Natural killer cell (primary cell): ENCODE results near the gene GAL. TPM values are rescaled to one million over a fixed set of nuclear protein-coding genes. Genes with fewer than 3 reads are reported as not detected.

ENCODE experiments used
- ATAC-seq, 3 donors: fragments of 150-1000 bp in 2 of 3; fragments of 200-7000 bp in 1 of 3; cut with Tn5 transposase; 1 replicate in 1 of 3; 2 replicates in 2 of 3; pipeline ENCODE4 v1.10.0; 2021; ENCODE audit warnings: mild to moderate bottlenecking in 2 of 3, moderate library complexity in 2 of 3
- DNase-seq, 2 donors: peaks; one replicate each; pipeline versions ENCODE4 v3.0.0 to v3.0.0-alpha.2; 2013 to 2021; ENCODE audit warnings: mixed read lengths in 1 of 2
- H3K27ac ChIP-seq: one replicate; pipeline ENCODE4 v1.5.1; 2013; ENCODE audit warnings: mild to moderate bottlenecking, low read length
- H3K27me3 ChIP-seq: one replicate; pipeline ENCODE4 v1.6.1; 2013; ENCODE audit warnings: low read length; ENCODE audit not compliant: control insufficient read depth, insufficient read depth
- H3K36me3 ChIP-seq: one replicate; pipeline ENCODE4 v1.6.1; 2013; ENCODE audit warnings: low read length; ENCODE audit not compliant: control insufficient read depth, insufficient read depth
- H3K4me1 ChIP-seq: one replicate; pipeline ENCODE4 v1.6.1; 2013; ENCODE audit warnings: low read length; ENCODE audit not compliant: control insufficient read depth, insufficient read depth
- H3K4me3 ChIP-seq: one replicate; pipeline ENCODE4 v1.5.1; 2013; ENCODE audit warnings: low read length
- H3K9me3 ChIP-seq: one replicate; pipeline ENCODE4 v1.6.1; 2013; ENCODE audit warnings: low read length; ENCODE audit not compliant: control insufficient read depth, insufficient read depth
- H3K27ac Mint-ChIP-seq, 2 donors: one replicate each; pipeline ENCODE4 v1.8.0; 2022; ENCODE audit warnings: mild to moderate bottlenecking in 2 of 2, mixed read lengths in 2 of 2, moderate library complexity in 1 of 2
- H3K27me3 Mint-ChIP-seq, 2 donors: one replicate each; pipeline ENCODE4 v1.8.0; 2022; ENCODE audit warnings: low read depth in 2 of 2, mixed read lengths in 2 of 2
- H3K36me3 Mint-ChIP-seq: one replicate; pipeline ENCODE4 v1.8.0; 2022; ENCODE audit warnings: mixed read lengths
- H3K4me1 Mint-ChIP-seq, 2 donors: one replicate each; pipeline ENCODE4 v1.8.0; 2022; ENCODE audit warnings: mixed read lengths in 2 of 2
- H3K4me3 Mint-ChIP-seq: one replicate; pipeline ENCODE4 v1.8.0; 2022; ENCODE audit warnings: mild to moderate bottlenecking, moderate library complexity, mixed read lengths
- H3K9me3 Mint-ChIP-seq, 2 donors: one replicate each; pipeline ENCODE4 v1.8.0; 2022; ENCODE audit warnings: mixed read lengths in 2 of 2
- CTCF ChIP-seq: fragments of 200-600 bp; IDR thresholded peaks from one replicate; pipeline ENCODE4 v1.8.0; 2022; ENCODE audit warnings: antibody characterized with exemption
- WGBS: methylation state at CpG from one replicate; pipeline ENCODE4 v1.1.7; 2013; ENCODE audit warnings: missing lambda C conversion rate; ENCODE audit not compliant: insufficient coverage; 5-methylcytosine and 5-hydroxymethylcytosine counted together
- intact Hi-C: fragments of 100-400 bp; cut with micrococcal nuclease; formaldehyde crosslinking; loops from one replicate; pipeline ENCODE4 v1.14.2; 2022
- total RNA-seq, 4 donors: library from RNA; stranded (reverse); fragments of 120-200 nt in 1 of 4; gene quantifications; one replicate each; pipeline versions ENCODE4 v1.2.3 to v1.2.4, GENCODE V29; 2013 to 2022

GAL gene
- total RNA-seq, 3 donors from 2014 or later (not counting 1 experiment from before 2014, with no cell fraction given), result not detected

- WGBS, result 91% methylated on average over 8 of the region's 8 CpGs
- peaks cover 0 to 4% of the 10 kb centered on the region in 2 donors for H3K27me3 Mint-ChIP-seq
- no peak overlapping the region for H3K27ac ChIP-seq
- intact Hi-C loops, result no loop called here
- no peak overlapping the region for H3K4me3 ChIP-seq
- H3K36me3 Mint-ChIP-seq, result no peaks in the 10 kb centered on the region
- no peaks in the 10 kb centered on the region for H3K9me3 ChIP-seq
- ATAC-seq (no peak), DNase-seq (no peak)
- no peak overlapping the region for H3K4me3 Mint-ChIP-seq
- H3K36me3 ChIP-seq, result no peaks in the 10 kb centered on the region
- no peaks in the 10 kb centered on the region for H3K4me1 ChIP-seq
- no peaks in the 10 kb centered on the region for H3K27me3 ChIP-seq
- H3K4me1 Mint-ChIP-seq, result no peaks in the 10 kb centered on the region
- H3K27ac Mint-ChIP-seq, result no peak overlapping the region
- H3K9me3 Mint-ChIP-seq, result no peaks in the 10 kb centered on the region
- TF ChIP-seq CTCF, result no peak
Measured at GRCh38 chr11:68711114-68711513, 26.8 kb downstream of the GAL start.

GRCh38 chr11:68714060-68714856, 29.9 kb downstream of the GAL start:
- H3K9me3 Mint-ChIP-seq, result no peaks in the 10 kb centered on the region
- Histone ChIP-seq H3K36me3 (no peaks in the 10 kb centered on the region), H3K4me1 (no peaks in the 10 kb centered on the region), H3K9me3 (no peaks in the 10 kb centered on the region), H3K4me3 (no peak overlapping the region), H3K27ac (no peak overlapping the region), H3K27me3 (no peaks in the 10 kb centered on the region)
- no peaks in the 10 kb centered on the region for H3K36me3 Mint-ChIP-seq
- peaks cover 11 to 14% of the 10 kb centered on the region in 2 donors for H3K27me3 Mint-ChIP-seq
- DNase-seq, result no peak
- no peak overlapping the region for H3K4me3 Mint-ChIP-seq
- H3K27ac Mint-ChIP-seq, result no peak overlapping the region
- WGBS, result 93% methylated on average over 22 of the region's 23 CpGs
- intact Hi-C loops, result no loop called here
- no peak for TF ChIP-seq CTCF
- no peaks in the 10 kb centered on the region for H3K4me1 Mint-ChIP-seq
- no peak for ATAC-seq

GRCh38 chr11:68715456-68716122, 31.2 kb downstream of the GAL start:
- no peak for ATAC-seq
- Mint-ChIP-seq H3K27ac (no peak overlapping the region), H3K9me3 (peaks cover 0 to 8% of the 10 kb centered on the region in 2 donors)

More at GRCh38 chr11:68715456-68716122, 31.2 kb downstream of the GAL start:
- no peak overlapping the region for H3K27ac ChIP-seq
- H3K4me3 ChIP-seq, result no peak overlapping the region
- H3K4me1 ChIP-seq, result no peaks in the 10 kb centered on the region
- H3K36me3 Mint-ChIP-seq, result no peaks in the 10 kb centered on the region
- H3K27me3 ChIP-seq, result no peaks in the 10 kb centered on the region
- no peaks in the 10 kb centered on the region for H3K9me3 ChIP-seq
- intact Hi-C loops, result no loop called here
- H3K4me1 Mint-ChIP-seq, result no peaks in the 10 kb centered on the region
- DNase-seq, result no peak
- H3K4me3 Mint-ChIP-seq, result no peak overlapping the region
- H3K27me3 Mint-ChIP-seq, result peaks cover 20 to 24% of the 10 kb centered on the region in 2 donors
- no peaks in the 10 kb centered on the region for H3K36me3 ChIP-seq
- WGBS, result 94% methylated on average over 10 of the region's 11 CpGs
- no peak for TF ChIP-seq CTCF
